Myocyte (in vitro differentiated cells): ENCODE results near the gene SCLY. TPM values are rescaled to one million over a fixed set of nuclear protein-coding genes. Genes with fewer than 3 reads are reported as not detected.

Source experiments
- DNase-seq: peaks from one replicate; pipeline ENCODE4 v3.0.0-alpha.2; 2012; ENCODE audit warnings: low read depth
- total RNA-seq: library from RNA; depleted of rRNA; stranded (reverse); fragments of >200 nt; gene quantifications from 2 replicates; pipeline ENCODE4 v1.2.3, GENCODE V29; 2014

The SCLY gene
- total RNA-seq, 1 donor from 2014 or later, result 20.6 TPM

DNA sequence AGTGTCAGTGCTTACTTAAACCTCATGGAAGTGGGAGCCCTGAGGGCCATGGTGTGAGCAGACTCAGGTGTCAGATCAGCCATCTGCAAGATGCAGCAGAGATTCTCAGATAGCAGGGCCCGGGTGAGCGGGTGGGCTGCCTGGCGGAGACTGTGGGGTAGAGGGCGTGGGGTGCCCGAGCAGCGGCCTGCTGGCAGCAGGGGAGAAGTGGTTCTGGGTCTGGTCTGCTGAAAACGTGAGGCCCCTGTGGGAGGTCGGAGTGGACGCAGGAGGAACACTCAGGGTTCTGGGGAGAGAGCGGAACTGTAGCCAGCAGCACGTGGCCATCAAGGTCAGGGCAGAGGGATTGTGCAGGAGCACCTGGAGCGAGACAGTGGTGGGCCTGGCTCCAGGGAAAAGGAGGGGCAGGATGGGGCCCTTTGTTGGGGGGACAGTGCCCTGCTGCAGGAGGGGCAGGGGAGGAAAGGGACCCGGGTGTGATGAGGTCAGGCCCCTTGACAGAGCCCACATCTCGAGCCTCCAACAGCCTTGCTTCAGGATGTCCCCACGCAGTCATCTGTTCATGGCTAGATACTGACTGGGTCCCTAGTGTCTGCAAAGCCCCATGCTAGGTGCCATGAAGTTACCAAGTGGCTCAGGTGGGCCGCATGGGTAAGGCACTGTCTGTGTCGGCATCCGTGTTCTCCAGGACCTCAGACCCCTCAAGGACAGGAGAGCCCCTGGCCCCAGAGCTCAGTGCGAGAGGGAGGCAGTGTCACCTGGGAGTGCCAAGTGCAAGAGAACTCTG is 36.6 kb downstream of the SCLY start:
- DNase-seq, result no peak

- DNase-seq, result no peak
Observed at GRCh38 chr2:238097988-238098871, 37.4 kb downstream of the SCLY start.

- DNase-seq, result no peak
Observed at GRCh38 chr2:238098901-238099713, 38.3 kb downstream of the SCLY start.

- no peak for DNase-seq
Observed at GRCh38 chr2:238099714-238100048, 38.9 kb downstream of the SCLY start.

- peak; percentile 37 for DNase-seq
Observed at GRCh38 chr2:238100049-238100820, 39.4 kb downstream of the SCLY start, which contains the start of gene ESPNL. TSS of gene ESPNL (plus strand) at chr2:238100340. CDS start at chr2:238100420, 80 bp downstream.

DNA sequence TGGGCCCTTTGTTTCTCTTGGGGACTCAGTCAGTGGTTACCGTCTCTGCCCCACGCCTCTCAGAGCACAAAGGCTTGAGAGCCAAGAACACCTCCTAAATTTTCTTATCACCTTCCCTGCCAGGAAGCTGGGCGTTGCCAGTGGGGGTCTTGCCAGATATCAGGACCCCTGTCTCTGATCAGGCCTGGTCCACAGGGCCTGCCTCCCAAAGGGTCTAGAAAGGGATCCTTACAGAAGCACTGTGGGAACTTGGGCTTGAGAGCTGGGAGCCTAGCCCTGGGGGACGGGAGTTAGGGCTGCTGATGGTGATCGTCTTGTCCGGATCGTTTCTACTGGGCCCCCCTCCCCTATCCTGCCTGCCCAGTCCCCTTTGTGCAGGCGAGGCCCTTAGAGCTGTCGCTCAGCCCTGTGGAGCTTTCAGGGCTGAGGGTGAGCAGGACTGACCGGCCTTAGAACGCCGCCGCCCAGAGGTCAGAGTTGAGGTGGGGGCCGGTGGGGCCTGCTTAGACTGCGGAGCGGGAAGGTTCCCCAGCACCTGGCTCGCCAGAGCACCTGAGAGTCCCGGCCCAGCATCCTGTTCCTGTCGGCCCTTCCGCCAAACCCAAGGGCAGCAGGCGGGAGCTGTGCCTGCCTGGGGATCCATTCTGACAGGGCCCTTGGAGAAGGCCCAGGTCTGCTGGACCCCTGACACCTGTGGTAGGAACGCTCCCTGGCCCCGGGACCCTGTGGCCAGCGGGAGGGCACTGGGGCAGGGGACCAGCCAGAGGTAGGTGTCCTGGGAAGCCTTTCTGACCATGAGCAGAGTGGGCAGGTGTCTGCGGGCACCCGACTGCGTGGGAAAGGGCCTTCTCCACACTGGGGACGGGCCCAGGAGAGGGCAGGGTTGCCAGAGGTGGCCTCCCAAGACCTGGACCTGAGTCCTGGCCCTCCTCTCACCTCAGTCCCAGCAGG is 40.3 kb downstream of the SCLY start:
- no peak for DNase-seq

DNA sequence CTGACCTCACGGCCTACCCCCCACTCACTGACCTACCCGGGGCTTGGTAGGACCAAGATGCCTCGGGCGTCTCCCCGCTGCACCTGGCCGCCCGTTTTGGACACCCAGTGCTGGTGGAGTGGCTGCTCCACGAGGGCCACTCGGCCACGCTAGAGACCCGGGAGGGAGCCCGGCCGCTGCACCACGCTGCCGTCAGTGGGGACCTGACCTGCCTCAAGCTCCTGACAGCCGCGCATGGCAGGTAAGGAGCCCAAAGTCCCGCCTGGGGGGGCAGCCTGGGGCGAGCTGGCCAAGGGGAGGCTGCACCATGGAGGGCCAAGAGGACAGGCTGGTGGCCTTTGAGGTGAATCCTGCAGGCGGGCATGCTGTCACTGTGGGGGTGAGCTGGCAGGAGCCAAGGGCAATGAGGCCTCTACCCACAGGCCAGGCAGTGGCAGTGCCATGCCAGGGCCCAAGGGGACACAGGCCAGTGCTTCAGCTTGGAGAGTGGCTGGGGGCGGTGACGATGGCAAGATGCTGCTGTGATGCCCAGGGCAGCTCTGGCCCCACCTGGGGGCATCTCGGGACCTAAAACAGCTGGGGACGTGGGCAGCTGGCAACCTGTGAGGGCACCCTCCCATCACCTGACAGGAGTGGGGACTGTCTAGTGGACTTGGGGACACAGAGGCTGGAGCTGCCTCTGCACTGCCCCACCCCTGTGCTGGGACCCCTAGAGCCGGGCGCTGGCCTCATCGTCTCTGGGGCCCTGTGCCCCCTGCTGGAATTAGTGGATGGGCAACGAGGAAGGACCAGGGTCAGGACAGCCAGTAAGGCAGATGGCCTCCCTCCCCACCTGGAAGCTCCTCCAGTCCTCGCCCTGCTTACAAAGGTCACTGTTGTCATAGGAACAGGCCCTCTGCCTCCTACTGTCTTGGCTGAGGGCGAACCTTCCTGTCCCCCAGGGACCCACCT is 41.4 kb downstream of the SCLY start:
- DNase-seq, result no peak

GRCh38 chr2:238102865-238103264 is 42.1 kb downstream of the SCLY start:
- no peak for DNase-seq

GRCh38 chr2:238103465-238104225 is 42.8 kb downstream of the SCLY start:
- DNase-seq, result no peak

- no peak for DNase-seq
Observed at GRCh38 chr2:238104226-238104690, 43.5 kb downstream of the SCLY start.

- DNase-seq, result no peak
Observed at GRCh38 chr2:238104691-238105371, 44.0 kb downstream of the SCLY start.

DNA sequence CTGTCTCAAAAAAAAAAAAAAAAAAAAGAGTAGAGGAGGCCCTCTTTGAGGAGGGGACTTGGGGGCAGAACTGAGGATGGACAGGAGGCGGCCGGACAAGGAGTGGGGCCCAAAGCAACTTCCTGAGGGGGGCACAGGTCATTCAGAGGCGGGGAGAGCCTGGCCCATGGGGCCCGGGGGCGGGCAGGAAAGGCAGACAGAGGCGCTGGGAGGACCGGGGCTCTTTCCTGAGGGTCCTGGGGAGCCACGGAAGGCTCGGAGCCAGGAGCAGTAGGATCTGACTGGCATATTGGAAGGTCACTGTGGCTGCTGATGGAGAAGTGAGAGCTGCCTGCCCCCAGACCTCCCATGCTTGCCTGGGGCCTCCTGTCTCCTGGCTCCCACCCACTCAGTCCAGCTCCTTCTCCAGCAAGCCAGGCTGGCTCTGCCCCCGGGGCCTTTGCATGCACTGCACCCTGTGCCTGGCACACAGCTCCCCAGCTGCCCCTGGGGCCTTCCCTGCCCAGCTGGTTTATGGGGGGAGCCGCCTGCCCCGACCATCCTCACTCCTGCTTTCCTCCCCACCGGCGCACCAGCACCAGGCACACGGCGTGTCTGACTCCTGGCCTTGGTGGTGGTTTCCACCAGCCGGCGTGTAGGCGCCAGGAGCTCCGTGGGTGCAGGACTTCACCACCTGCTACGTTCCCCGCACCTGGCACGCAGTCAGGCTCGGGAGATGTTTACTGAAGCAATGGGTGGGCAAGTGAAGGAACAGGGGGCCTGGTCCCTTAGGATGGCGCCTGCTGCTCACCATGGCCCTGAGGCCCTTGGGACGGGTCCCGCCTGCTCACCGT is 44.9 kb downstream of the SCLY start:
- no peak for DNase-seq

DNA sequence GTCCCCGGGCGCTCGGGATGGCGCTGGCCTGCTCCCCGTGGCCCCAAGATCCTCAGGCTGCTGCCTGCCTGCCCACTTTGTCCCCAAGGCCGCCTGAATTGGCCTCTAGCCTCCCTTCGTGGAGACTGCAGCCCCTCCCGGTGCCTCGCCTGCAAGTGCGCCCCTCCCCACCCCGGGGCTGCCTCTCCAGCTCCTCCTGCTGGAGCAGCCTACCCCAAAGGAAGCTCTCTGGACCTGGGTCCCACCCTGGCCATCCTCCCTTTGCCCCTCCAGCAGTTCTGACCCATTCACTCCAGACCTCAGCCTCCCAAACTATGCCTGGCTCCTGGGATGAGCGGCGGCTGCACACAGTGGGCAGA is 45.5 kb downstream of the SCLY start:
- DNase-seq, result no peak

- DNase-seq, result no peak
Observed at GRCh38 chr2:238106698-238107524, 46.1 kb downstream of the SCLY start.
